Heart left ventricle (tissue), 13 donors: ENCODE measurements around the gene RTL9.

Experiments
- CTCF ChIP-seq, 12 donors: fragments of 200-600 bp; sonication (generic) in 4 of 12; IDR thresholded peaks; one replicate each; pipeline versions ENCODE4 v1.5.0 to v1.8.0; 2018 to 2022; ENCODE audit warnings: antibody characterized with exemption in 12 of 12, mild to moderate bottlenecking in 5 of 12
- POLR2A ChIP-seq, 2 donors: fragments of 450-650 bp; IDR thresholded peaks; one replicate each; pipeline ENCODE4 v1.6.1; 2017; ENCODE audit warnings: antibody characterized with exemption in 2 of 2, mild to moderate bottlenecking in 2 of 2, moderate library complexity in 2 of 2
- donor health status: ischemic (EF 13 %, LVEDD 7.1; RV severe dilation, severe dysfunction).
- donor health status: DM: no; HTN: yes; CAD: no.
- donor health status: DM: no; HTN: no; CAD: no.
- donor health status: ischemic (EF 25% LVEDD 6.9; RV normal size, moderate dysfunction).
- donor health status: ischemic (EF 25% LVEDD 5.7; RV mildly dilated, moderate dysfunction).
- donor health status: ischemic (EF 35%, LVEDD 5.7; RV mildly dilated, moderate dysfunction).
- donor health status: nonischemic (EF 11% LVEDD 7.7; RV severe dilation, severe dysfunction).
- donor health status: DM: yes; HTN: yes; CAD: no.
- donor health status: PGD.
- donor health status: ischemic (EF 29% LVEDD 5.4; RV normal size, mild dysfunction).
- donor health status: nonischemic (EF 23%, LVEDD 6.1; RV moderate dilation, normal function).

- TF ChIP-seq CTCF (IDR thresholded peaks at IDR 0.05): no peak
- no peak for TF ChIP-seq POLR2A (IDR thresholded peaks at IDR 0.05)
Measured at GRCh38 chrX:110402850-110403221, 44.2 kb downstream of the RTL9 start.
